ENCODE data around the gene NFKBIE.

DNA sequence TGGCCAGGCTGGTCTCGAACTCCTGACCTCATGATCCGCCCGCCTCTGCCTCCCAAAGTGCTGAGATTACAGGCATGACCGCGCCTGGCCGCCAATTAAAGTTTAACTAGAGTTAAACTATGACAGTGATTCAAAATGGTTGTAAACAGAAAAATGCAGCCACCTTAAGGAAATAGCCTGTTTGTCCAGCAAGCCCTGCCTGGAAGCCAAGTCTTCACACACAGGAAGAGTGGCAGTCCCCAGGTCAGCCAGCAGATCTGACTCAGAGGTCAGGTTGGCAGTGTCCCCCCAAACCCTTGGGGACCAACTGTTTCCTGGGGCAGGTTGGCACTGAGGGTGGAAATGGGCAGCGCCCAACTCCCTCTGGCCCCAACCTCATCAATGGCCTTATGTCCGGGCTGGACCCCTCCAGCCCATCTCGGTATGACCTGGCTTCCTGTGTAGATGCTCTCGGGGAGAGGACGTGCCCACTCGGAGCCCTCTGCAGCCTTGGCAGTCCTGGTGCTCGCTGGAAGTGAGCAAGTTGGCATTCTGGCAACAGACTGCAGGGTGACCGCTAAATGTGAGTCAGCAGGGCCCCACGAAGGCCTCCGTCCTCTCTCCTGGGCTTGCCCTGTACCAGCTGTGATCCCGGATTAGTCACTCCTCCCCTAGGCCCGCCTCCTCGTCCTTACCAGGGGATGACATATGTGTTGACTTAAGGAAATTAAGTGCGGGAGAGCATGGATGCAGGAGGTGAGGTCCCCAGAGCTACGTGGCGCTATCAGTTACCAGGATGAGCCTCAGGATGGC, 28.1 kb downstream of the NFKBIE start:
- peak in 1 of 2 donors; percentile 80 for TF ChIP-seq POLR2A (IDR thresholded peaks at IDR 0.05)
- TF ChIP-seq, protein P1, sequence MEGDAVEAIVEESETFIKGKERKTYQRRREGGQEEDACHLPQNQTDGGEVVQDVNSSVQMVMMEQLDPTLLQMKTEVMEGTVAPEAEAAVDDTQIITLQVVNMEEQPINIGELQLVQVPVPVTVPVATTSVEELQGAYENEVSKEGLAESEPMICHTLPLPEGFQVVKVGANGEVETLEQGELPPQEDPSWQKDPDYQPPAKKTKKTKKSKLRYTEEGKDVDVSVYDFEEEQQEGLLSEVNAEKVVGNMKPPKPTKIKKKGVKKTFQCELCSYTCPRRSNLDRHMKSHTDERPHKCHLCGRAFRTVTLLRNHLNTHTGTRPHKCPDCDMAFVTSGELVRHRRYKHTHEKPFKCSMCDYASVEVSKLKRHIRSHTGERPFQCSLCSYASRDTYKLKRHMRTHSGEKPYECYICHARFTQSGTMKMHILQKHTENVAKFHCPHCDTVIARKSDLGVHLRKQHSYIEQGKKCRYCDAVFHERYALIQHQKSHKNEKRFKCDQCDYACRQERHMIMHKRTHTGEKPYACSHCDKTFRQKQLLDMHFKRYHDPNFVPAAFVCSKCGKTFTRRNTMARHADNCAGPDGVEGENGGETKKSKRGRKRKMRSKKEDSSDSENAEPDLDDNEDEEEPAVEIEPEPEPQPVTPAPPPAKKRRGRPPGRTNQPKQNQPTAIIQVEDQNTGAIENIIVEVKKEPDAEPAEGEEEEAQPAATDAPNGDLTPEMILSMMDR (IDR thresholded peaks at IDR 0.05): peak in 1 of 4 experiments; percentile 3

Data from uterus (tissue), 2 donors.